K562 (cell line): ENCODE data around the gene MYO3B. TPM values are rescaled to one million over a fixed set of nuclear protein-coding genes. Genes with fewer than 3 reads are reported as not detected.

ENCODE experiments used
- ATAC-seq: fragments of 200-7000 bp; cut with Tn5 transposase; 3 replicates; pipeline ENCODE4 v1.9.1; 2020; ENCODE audit warnings: moderate library complexity
- BruUV-seq: library from RNA; stranded (reverse); fragments of 400-500 nt; replicated peaks from 2 replicates; lab custom pipeline; 2021; lab: Mats Ljungman, UMichigan
- CTCF ChIA-PET: fragments of 300-600 bp; formaldehyde crosslinking; extraction: SDS; loops from one replicate; lab custom pipeline; 2021; ENCODE audit warnings: low intra/inter-chr PET ratio; lab: Yijun Ruan, JAX
- POLR2A ChIA-PET: fragments of 300-600, 350-650 bp; sonication (Branson Sonifier 250); formaldehyde crosslinking; extraction: SDS; loops from one replicate; lab custom pipeline; 2021; ENCODE audit warnings: antibody characterized with exemption, inconsistent platforms; lab: Yijun Ruan, JAX
- DNase-seq, 4 experiments: peaks; one replicate each; pipeline versions ENCODE4 v3.0.0 to v3.0.0-alpha.2; 2011 to 2018; ENCODE audit warnings: low spot score in 3 of 4, mixed read lengths in 3 of 4; ENCODE audit errors: extremely low read depth in 1 of 4
- FAIRE-seq: peaks from 2 replicates; lab custom pipeline; 2011; peaks lifted over from hg19 to GRCh38; lab: Jason Lieb, UNC
- H2AFZ ChIP-seq: 2 replicates; pipeline ENCODE4 v1.6.0; 2011; ENCODE audit warnings: low read depth, low read length, control low read depth, inconsistent platforms
- H3K27ac ChIP-seq: fragments of 200-600 bp; 3 replicates; pipeline ENCODE4 v1.8.0; 2011; ENCODE audit warnings: low read depth, mild to moderate bottlenecking, control low read depth, inconsistent platforms, low read length, moderate library complexity, mixed read lengths; ENCODE audit errors: extremely low read depth
- H3K27me3 ChIP-seq, 2 experiments: fragments of 300-600 bp in 1 of 2; 2 replicates in 1 of 2; 3 replicates in 1 of 2; pipeline versions ENCODE4 v1.6.0 to v1.8.0; 2011; ENCODE audit warnings: inconsistent platforms in 2 of 2, low read length in 2 of 2, mild to moderate bottlenecking in 1 of 2, mixed read lengths in 1 of 2, moderate library complexity in 1 of 2; ENCODE audit not compliant: control insufficient read depth in 2 of 2, insufficient read depth in 2 of 2
- H3K36me3 ChIP-seq: fragments of 300-600 bp; 3 replicates; pipeline ENCODE4 v1.8.0; 2011; ENCODE audit warnings: mild to moderate bottlenecking, low read length, inconsistent platforms; ENCODE audit not compliant: control insufficient read depth, insufficient read depth
- H3K4me1 ChIP-seq, 2 experiments: fragments of 200-600 bp in 1 of 2; replicated peaks in 1 of 2; 2 replicates in 1 of 2; 3 replicates in 1 of 2; pipeline versions ENCODE4 v1.5.1 to v1.8.0; 2011; ENCODE audit warnings: inconsistent platforms in 2 of 2, low read length in 2 of 2, mild to moderate bottlenecking in 1 of 2, mixed read lengths in 1 of 2, moderate library complexity in 1 of 2; ENCODE audit not compliant: control insufficient read depth in 2 of 2, insufficient read depth in 2 of 2
- H3K4me2 ChIP-seq: 2 replicates; pipeline ENCODE4 v1.6.1; 2011; ENCODE audit warnings: low read length, control low read depth, inconsistent platforms, mixed read lengths; ENCODE audit not compliant: insufficient read depth
- H3K4me3 ChIP-seq: fragments of 200-600 bp; sonication (generic), shearing (Covaris generic); 2 replicates; pipeline ENCODE4 v1.5.1; 2016; ENCODE audit warnings: control low read depth, inconsistent platforms
- H3K79me2 ChIP-seq: fragments of 200-600 bp; 3 replicates; pipeline ENCODE4 v1.8.0; 2011; ENCODE audit warnings: low read length, inconsistent platforms; ENCODE audit not compliant: control insufficient read depth, insufficient read depth
- H3K9ac ChIP-seq, 2 experiments: 2 replicates each; pipeline versions ENCODE4 v1.6.0 to v1.6.1; 2011; ENCODE audit warnings: low read depth in 2 of 2, low read length in 2 of 2, control low read depth in 1 of 2, inconsistent platforms in 1 of 2, mild to moderate bottlenecking in 1 of 2, mixed read lengths in 1 of 2; ENCODE audit not compliant: insufficient read depth in 1 of 2
- H3K9me1 ChIP-seq: one replicate; pipeline ENCODE4 v1.6.0; 2011; ENCODE audit warnings: inconsistent platforms, mild to moderate bottlenecking, low read length, moderate library complexity; ENCODE audit not compliant: control insufficient read depth, insufficient read depth
- H3K9me3 ChIP-seq: replicated peaks from 2 replicates; pipeline ENCODE4 v1.5.1; 2011; ENCODE audit warnings: low read depth, low read length, inconsistent platforms; ENCODE audit not compliant: control insufficient read depth, insufficient read depth
- H4K20me1 ChIP-seq: replicated peaks from 2 replicates; pipeline ENCODE4 v1.6.1; 2011; ENCODE audit warnings: low read length, inconsistent platforms, mixed read lengths; ENCODE audit not compliant: control insufficient read depth, insufficient read depth
- BMI1 ChIP-seq: fragments of 150-350 bp; IDR thresholded peaks from 2 replicates; pipeline ENCODE4 v1.6.1; 2014; ENCODE audit warnings: low read length
- C11orf30 ChIP-seq: fragments of 450-650 bp; IDR thresholded peaks from 2 replicates; pipeline ENCODE4 v1.6.1; 2016; ENCODE audit warnings: low read depth, mild to moderate bottlenecking
- CAMTA2 ChIP-seq: fragments of 250-450 bp; sonication (Bioruptor Pico); conservative IDR thresholded peaks from 2 replicates; pipeline ENCODE4 v1.5.1; 2022
- ELF2 ChIP-seq: fragments of 250-450 bp; sonication (Bioruptor Pico); IDR thresholded peaks from 2 replicates; pipeline ENCODE4 v1.5.0; 2021; ENCODE audit warnings: mild to moderate bottlenecking
- GABPA ChIP-seq: fragments of 200-800 bp; sonication (Bioruptor generic); conservative IDR thresholded peaks from 2 replicates; pipeline ENCODE4 v1.6.1; 2016; ENCODE audit warnings: low read depth, missing genetic modification characterization, missing compliant biosample characterization
- MAFG ChIP-seq: fragments of 450-650 bp; conservative IDR thresholded peaks from 2 replicates; pipeline ENCODE4 v1.6.1; 2016; ENCODE audit warnings: missing genetic modification characterization, missing compliant biosample characterization
- SIRT6 ChIP-seq: IDR thresholded peaks from one replicate; pipeline ENCODE4 v1.6.1; 2012; ENCODE audit warnings: low read depth, mild to moderate bottlenecking, control low read depth, inconsistent platforms, low read length, moderate library complexity
- USF1 ChIP-seq: sonication (generic); formaldehyde crosslinking; IDR thresholded peaks from 2 replicates; pipeline ENCODE4 v1.9.0; 2022; ENCODE audit warnings: mild to moderate bottlenecking, missing genetic modification reagents
- ZBTB5 ChIP-seq: fragments of 450-650 bp; IDR thresholded peaks from 2 replicates; pipeline ENCODE4 v1.6.1; 2017; ENCODE audit warnings: antibody characterized with exemption
- ZNF316 ChIP-seq: fragments of 450-650 bp; IDR thresholded peaks from 2 replicates; pipeline ENCODE4 v1.6.1; 2016
- WGBS: fragments of 100-300 bp; shearing (Covaris generic); methylation state at CpG from one replicate; pipeline ENCODE4 v1.1.6; 2016; ENCODE audit warnings: low coverage, mixed read lengths; ENCODE audit not compliant: insufficient coverage; ENCODE audit errors: missing lambda C conversion rate; 5-methylcytosine and 5-hydroxymethylcytosine counted together
- in situ Hi-C: fragments of 300-500 bp; cut with MboI; formaldehyde crosslinking; loops from 4 replicates; pipeline ENCODE4 v1.15.0; 2018; ENCODE audit warnings: inconsistent platforms, mixed read lengths
- intact Hi-C: fragments of 100-400 bp; cut with micrococcal nuclease; formaldehyde crosslinking; loops from 2 replicates; pipeline ENCODE4 v1.14.2; 2022
- polyA plus RNA-seq, 8 experiments: library from polyadenylated mRNA; depleted of rRNA in 4 of 8; stranded (reverse) in 5 of 8; unstranded in 3 of 8; fragments of >200 nt; fragmentation: Nextera tagmentation in 2 of 8; fragmentation: Illumina TruSeq in 1 of 8; extraction: Ambion mirVana in 2 of 8; extraction: Trizol in 1 of 8; gene quantifications; 2 replicates each; pipeline versions ENCODE4 v1.2.1 to v1.2.3, GENCODE V29; 2011 to 2014; ENCODE audit warnings: inconsistent platforms in 1 of 8, missing spikeins in 1 of 8
- total RNA-seq, 7 experiments: library from RNA; depleted of rRNA in 6 of 7; stranded (reverse); fragments of >200 nt in 6 of 7; fragmentation: Illumina TruSeq in 2 of 7; extraction: Trizol in 2 of 7; gene quantifications; 2 replicates each; pipeline versions ENCODE4 v1.2.1 to v1.2.3, GENCODE V29; 2011 to 2021; ENCODE audit warnings: low replicate concordance in 1 of 7

The MYO3B gene
- total and polyA plus RNA-seq, 9 of the 15 experiments (the other 6 are each of a cell fraction or from before 2014, with no cell fraction given): 2.7 to 6.5 (median 3.6) TPM

- no peaks in the 10 kb centered on the region for H3K27me3 ChIP-seq
- no peaks in the 10 kb centered on the region for H3K36me3 ChIP-seq
- DNase-seq (no peak), FAIRE-seq (no peak), ATAC-seq (no peak)
- H3K27ac ChIP-seq: no peak overlapping the region
- CTCF ChIA-PET: interaction anchor here (0.6 to 3.8 kb wide), 4 partner anchors 115 to 504 kb away, joined by 3 to 28 read pairs (median 6); partner anchors contain the start of gene GAD1
- TF ChIP-seq USF1 (CRISPR knock-in tag) (no peak), MAFG (tag) (peak; percentile 51), SIRT6 (no peak), C11orf30 (peak; percentile 59; the same call in 1 of the 2 replicates), ZBTB5 (no peak), BMI1 (no peak), CAMTA2 (CRISPR knock-in tag) (no peak), ELF2 (CRISPR knock-in tag) (no peak), ZNF316 (peak; percentile 78), GABPA (tag) (no peak)
- no peaks in the 10 kb centered on the region for H3K9me3 ChIP-seq
- no peak overlapping the region for H3K9ac ChIP-seq
- no peaks in the 10 kb centered on the region for H4K20me1 ChIP-seq
- in situ Hi-C loops (loop anchor here (10.0 kb wide), 1 partner anchor 446 kb away; the partner anchor contains the start of gene GAD1), intact Hi-C loops (loop anchor here (10.0 kb wide), 2 partner anchors 364 to 544 kb away; partner anchors contain the start of genes METTL5 and UBR3)
- H3K9me1 ChIP-seq: no peaks in the 10 kb centered on the region
- H3K4me1 ChIP-seq: peaks cover 0 to 35% of the 10 kb centered on the region in 2 experiments; a peak in 3 of 5 replicates
- POLR2A ChIA-PET: interaction anchor here (1.0 kb wide), 1 partner anchor 11 kb away, joined by 3 read pairs; no protein-coding TSS in a partner anchor
- H3K4me3 ChIP-seq: no peak overlapping the region
- no peak overlapping the region for H3K4me2 ChIP-seq
- H2AFZ ChIP-seq: peak overlapping the region; percentile 65; the same call in 1 of the 2 replicates
- H3K79me2 ChIP-seq: peaks cover 3% of the 10 kb centered on the region; the same call in 1 of the 3 replicates
- no TSS peak for BruUV-seq
- WGBS: 77% methylated on average over 2 of the region's 2 CpGs
Measured at GRCh38 chr2:170369228-170369627, 191.3 kb downstream of the MYO3B start.
